NB4 (cell line): ENCODE data around the gene ERBB4.

Experiments
- CTCF ChIP-seq: IDR thresholded peaks from one replicate; pipeline ENCODE4 v1.5.1; 2012; ENCODE audit warnings: low read depth, low read length
- MYC ChIP-seq: IDR thresholded peaks from 2 replicates; pipeline ENCODE4 v1.6.1; 2011; ENCODE audit warnings: low read depth, low read length
- POLR2A ChIP-seq: IDR thresholded peaks from 2 replicates; pipeline ENCODE4 v1.6.1; 2011; ENCODE audit warnings: mild to moderate bottlenecking; ENCODE audit not compliant: insufficient read length; ENCODE audit errors: extremely low read depth
- TF ChIP-seq, protein P1 (sequence below): IDR thresholded peaks from 2 replicates; pipeline ENCODE4 v1.6.1; 2011; ENCODE audit warnings: low read depth, low read length

DNA sequence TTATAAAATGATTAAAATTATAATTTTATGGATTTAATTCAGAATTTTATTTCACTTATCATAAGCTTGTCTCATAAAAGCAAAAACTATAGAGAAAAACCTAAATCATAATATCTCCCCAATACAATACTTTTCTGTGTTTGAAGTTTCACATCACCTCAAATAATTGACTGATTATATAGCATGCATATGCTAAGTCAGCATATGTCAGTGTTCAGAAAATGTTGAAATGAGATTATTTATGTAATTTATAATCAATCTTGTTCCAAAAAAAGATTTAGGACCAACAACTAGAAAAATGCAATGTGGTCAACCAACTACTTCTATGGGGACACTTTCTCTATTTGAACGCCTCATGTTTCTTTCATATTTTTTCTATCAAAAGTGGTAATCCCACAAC is 1079.6 kb downstream of the ERBB4 start:
- TF ChIP-seq CTCF: no peak
- TF ChIP-seq POLR2A: no peak
- TF ChIP-seq, protein P1, sequence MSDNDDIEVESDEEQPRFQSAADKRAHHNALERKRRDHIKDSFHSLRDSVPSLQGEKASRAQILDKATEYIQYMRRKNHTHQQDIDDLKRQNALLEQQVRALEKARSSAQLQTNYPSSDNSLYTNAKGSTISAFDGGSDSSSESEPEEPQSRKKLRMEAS: no peak
- no peak for TF ChIP-seq MYC
